Uterus (tissue), 4 donors: Measurements from ENCODE around the gene PPP2R2C. TPM values are rescaled to one million over a fixed set of nuclear protein-coding genes. Genes with fewer than 3 reads are reported as not detected.

Experiments used
- DNase-seq, 2 donors: peaks; one replicate each; pipeline ENCODE4 v3.0.0-alpha.2; 2019 to 2020
- H3K27ac ChIP-seq, 2 donors: fragments of 200-600 bp; sonication (generic); 1 replicate in 1 of 2; 2 replicates in 1 of 2; pipeline ENCODE4 v1.5.1; 2016 to 2018
- H3K27me3 ChIP-seq, 2 donors: fragments of 200-600 bp; sonication (generic); one replicate each; pipeline ENCODE4 v1.5.1; 2018 to 2019; ENCODE audit warnings: control low read depth in 1 of 2
- H3K36me3 ChIP-seq, 2 donors: fragments of 200-600 bp; sonication (generic); one replicate each; pipeline ENCODE4 v1.5.1; 2019; ENCODE audit warnings: control low read depth in 1 of 2
- H3K4me1 ChIP-seq, 2 donors: fragments of 200-600 bp; sonication (generic); one replicate each; pipeline ENCODE4 v1.5.1; 2018 to 2019; ENCODE audit warnings: control low read depth in 1 of 2
- H3K4me3 ChIP-seq, 2 donors: fragments of 200-600 bp; sonication (generic); 1 replicate in 1 of 2; 2 replicates in 1 of 2; pipeline ENCODE4 v1.5.1; 2018 to 2019; ENCODE audit warnings: mild to moderate bottlenecking in 1 of 2
- H3K9me3 ChIP-seq, 2 donors: fragments of 200-600 bp; sonication (generic); one replicate each; pipeline ENCODE4 v1.5.1; 2019; ENCODE audit warnings: control low read depth in 1 of 2
- CTCF ChIP-seq, 4 experiments: fragments of 200-600 bp in 2 of 4; fragments of 450-650 bp in 2 of 4; sonication (generic) in 2 of 4; IDR thresholded peaks; one replicate each; pipeline ENCODE4 v1.5.1; 2016 to 2019; ENCODE audit warnings: antibody characterized with exemption in 4 of 4, mild to moderate bottlenecking in 2 of 4, moderate library complexity in 1 of 4
- POLR2A ChIP-seq, 2 donors: fragments of 450-650 bp; IDR thresholded peaks; one replicate each; pipeline ENCODE4 v1.6.1; 2016; ENCODE audit warnings: antibody characterized with exemption in 2 of 2, mild to moderate bottlenecking in 1 of 2, moderate library complexity in 1 of 2
- intact Hi-C: fragments of 100-400 bp; cut with DNase I; formaldehyde crosslinking; loops from one replicate; pipeline ENCODE4 v1.15.1; 2023; ENCODE audit warnings: low total_unique reads
- total RNA-seq, 4 donors: library from RNA; depleted of rRNA in 3 of 4; stranded (reverse); fragments of >200 nt in 3 of 4; gene quantifications; one replicate each; pipeline versions ENCODE4 v1.1.0 to v1.2.4, GENCODE V29; 2014 to 2023
- donor health status: DM: yes; HTN: yes; CAD: no.

Gene PPP2R2C
- total RNA-seq, 4 donors from 2014 or later, result 2.9 to 49.1 (median 27.3) TPM

DNA sequence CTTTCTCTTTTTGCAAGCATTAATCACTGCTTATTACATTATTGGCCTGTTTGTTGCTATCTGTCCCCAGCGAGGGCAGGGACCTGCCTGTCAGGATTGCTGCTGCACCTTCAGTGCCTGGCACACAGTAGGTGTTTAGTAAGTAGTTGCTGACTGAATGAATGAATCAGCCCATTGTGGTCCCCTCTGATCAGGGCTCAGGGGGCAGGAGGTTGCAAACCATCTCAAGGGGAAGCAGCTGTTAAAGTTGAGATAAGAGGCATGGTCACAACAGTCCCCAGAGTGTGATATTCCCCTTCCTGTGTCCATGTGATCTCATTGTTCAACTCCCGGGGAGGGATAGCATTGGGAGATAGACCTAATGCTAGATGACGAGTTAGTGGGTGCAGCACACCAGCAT lies 117.4 kb downstream of the PPP2R2C start:
- Histone ChIP-seq H3K4me1 (no peaks in the 10 kb centered on the region), H3K9me3 (no peaks in the 10 kb centered on the region), H3K27ac (no peak overlapping the region), H3K4me3 (no peak overlapping the region), H3K27me3 (no peaks in the 10 kb centered on the region), H3K36me3 (no peaks in the 10 kb centered on the region)
- intact Hi-C loops, result no loop called here
- DNase-seq, result no peak
- no peak for TF ChIP-seq POLR2A (IDR thresholded peaks at IDR 0.05)
- TF ChIP-seq CTCF (IDR thresholded peaks at IDR 0.05), result no peak

DNA sequence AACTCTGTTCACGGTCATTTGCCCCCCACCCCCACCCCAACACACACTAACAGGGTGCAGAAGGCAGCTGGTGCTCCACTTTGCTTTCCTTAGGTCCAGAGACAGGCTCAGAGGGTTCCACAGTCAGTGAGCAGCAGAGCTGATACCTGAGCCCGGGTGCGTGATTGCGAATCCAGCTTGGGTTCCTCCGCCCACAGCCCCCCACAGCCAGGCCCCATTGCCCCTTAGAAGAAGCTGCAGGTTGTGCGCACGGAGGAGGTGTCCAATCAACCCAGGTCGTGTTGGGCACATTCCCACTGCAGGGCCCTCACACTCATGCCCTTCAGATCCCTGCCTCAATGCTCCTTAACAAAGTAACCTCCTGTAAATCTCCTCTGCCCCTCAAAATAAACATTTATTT lies 117.8 kb downstream of the PPP2R2C start:
- Histone ChIP-seq H3K9me3 (no peaks in the 10 kb centered on the region), H3K4me3 (no peak overlapping the region), H3K27ac (no peak overlapping the region), H3K27me3 (no peaks in the 10 kb centered on the region), H3K4me1 (no peaks in the 10 kb centered on the region), H3K36me3 (no peaks in the 10 kb centered on the region)
- DNase-seq, result no peak
- intact Hi-C loops, result no loop called here
- no peak for TF ChIP-seq CTCF (IDR thresholded peaks at IDR 0.05)

DNA sequence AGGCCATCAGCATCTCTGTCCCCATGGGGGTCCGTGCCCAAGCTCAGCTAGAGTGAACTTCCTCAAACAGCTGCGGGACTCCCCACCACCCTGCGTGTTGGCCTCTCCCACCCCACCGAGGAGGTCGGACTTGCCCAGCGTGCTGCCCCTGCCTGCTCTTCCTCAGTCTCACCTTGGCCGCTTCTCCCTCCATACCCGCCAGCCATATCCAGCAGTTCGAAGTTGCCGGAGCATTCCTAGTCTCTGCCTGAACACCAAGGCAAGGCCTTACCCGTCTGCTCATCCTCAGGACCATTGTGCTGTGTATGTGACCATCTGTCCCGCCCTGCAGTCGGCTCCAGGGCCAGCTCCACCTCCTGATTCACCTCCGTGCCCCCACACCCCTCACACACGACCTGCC lies 118.3 kb downstream of the PPP2R2C start:
- Histone ChIP-seq H3K4me3 (no peak overlapping the region), H3K9me3 (no peaks in the 10 kb centered on the region), H3K27ac (no peak overlapping the region), H3K27me3 (no peaks in the 10 kb centered on the region), H3K36me3 (no peaks in the 10 kb centered on the region), H3K4me1 (no peaks in the 10 kb centered on the region)
- intact Hi-C loops, result no loop called here
- no peak for DNase-seq
- TF ChIP-seq CTCF (IDR thresholded peaks at IDR 0.05), result no peak
- TF ChIP-seq POLR2A (IDR thresholded peaks at IDR 0.05), result no peak

- H3K27ac ChIP-seq, result no peak overlapping the region
- DNase-seq, result no peak
- H3K9me3 ChIP-seq, result no peaks in the 10 kb centered on the region
- no peak overlapping the region for H3K4me3 ChIP-seq
- no peaks in the 10 kb centered on the region for H3K4me1 ChIP-seq
- no peaks in the 10 kb centered on the region for H3K27me3 ChIP-seq
- no peak for TF ChIP-seq CTCF (IDR thresholded peaks at IDR 0.05)
- no peak for TF ChIP-seq POLR2A (IDR thresholded peaks at IDR 0.05)
- no peaks in the 10 kb centered on the region for H3K36me3 ChIP-seq
- intact Hi-C loops, result no loop called here
These were observed 120.3 kb downstream of the PPP2R2C start for GRCh38 chr4:6352031-6352692.

GRCh38 chr4:6351246-6352000 lies 121.0 kb downstream of the PPP2R2C start:
- Histone ChIP-seq H3K4me3 (no peak overlapping the region), H3K4me1 (no peaks in the 10 kb centered on the region), H3K27ac (no peak overlapping the region), H3K36me3 (no peaks in the 10 kb centered on the region), H3K27me3 (no peaks in the 10 kb centered on the region), H3K9me3 (no peaks in the 10 kb centered on the region)
- TF ChIP-seq CTCF (IDR thresholded peaks at IDR 0.05), result no peak
- TF ChIP-seq POLR2A (IDR thresholded peaks at IDR 0.05), result no peak
- no peak for DNase-seq
- intact Hi-C loops, result no loop called here
